RCC 7860 (cell line): Measurements from ENCODE around the gene SLC6A1.
"Not testable (repeated sequence)": the region's sequence is repeated elsewhere in the genome, so short reads cannot be mapped to it uniquely, and the experiment has no call there.

Experiments
- DNase-seq: peaks from one replicate; pipeline ENCODE4 v3.0.0-alpha.2; 2015; ENCODE audit warnings: low spot score
- FAIRE-seq: peaks from 2 replicates; lab custom pipeline; 2012; peaks lifted over from hg19 to GRCh38; lab: Jason Lieb, UNC

SLC6A1 gene

DNA sequence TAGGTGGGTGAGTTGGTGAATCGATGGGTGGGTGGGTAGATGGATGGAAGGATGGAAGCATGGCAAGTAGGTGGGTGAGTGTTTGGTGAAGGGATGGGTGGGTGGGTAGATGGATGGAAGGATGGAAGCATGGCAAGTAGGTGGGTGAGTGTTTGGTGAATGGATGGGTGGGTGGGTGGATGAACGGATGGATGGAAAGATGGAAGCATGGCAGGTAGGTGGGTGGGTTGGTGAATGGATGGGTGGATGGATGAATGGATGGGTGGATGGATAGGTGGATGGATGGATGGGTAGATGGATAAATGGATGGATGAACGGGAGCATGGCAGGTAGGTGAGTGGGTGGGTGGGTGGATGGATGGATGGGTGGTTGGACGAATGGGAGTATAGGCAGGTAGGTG, 65.1 kb downstream of the SLC6A1 start:
- DNase-seq (no peak), FAIRE-seq (no peak)

DNA sequence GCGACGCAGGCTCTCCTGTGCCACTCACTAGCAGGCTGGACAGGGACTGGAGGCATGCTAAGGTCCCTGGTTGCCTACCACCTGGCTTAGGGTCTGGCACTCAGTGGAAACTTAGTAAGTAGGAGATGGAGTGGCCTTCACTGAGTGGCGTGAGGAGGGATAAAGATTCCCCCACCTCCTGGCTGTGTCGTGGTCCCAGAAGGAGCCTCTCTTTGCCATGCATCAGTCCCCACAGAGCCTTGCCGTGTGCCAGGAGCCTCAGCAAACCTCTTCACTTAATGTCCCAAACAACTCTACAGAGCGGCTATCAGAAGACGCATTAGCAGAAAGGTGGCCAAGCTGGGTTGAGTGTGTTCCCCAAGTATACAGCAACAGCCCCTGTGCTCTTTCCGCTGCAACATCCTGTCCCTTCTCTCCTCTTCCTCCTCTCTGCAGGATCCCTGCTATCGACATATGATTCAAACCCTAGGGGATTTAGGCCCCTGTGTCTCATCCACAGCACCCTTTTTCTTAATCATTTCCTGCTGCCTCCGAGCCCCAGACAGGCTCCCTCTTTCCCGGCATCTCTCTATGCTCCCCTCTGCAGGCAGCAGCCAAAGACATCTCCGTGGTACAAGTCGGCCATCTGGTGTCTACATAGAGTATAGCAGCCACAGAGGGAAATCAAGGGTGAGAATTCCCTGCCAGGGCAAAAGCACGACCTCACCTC, 66.7 kb downstream of the SLC6A1 start:
- peak; percentile 54 for DNase-seq
- FAIRE-seq = no peak

DNA sequence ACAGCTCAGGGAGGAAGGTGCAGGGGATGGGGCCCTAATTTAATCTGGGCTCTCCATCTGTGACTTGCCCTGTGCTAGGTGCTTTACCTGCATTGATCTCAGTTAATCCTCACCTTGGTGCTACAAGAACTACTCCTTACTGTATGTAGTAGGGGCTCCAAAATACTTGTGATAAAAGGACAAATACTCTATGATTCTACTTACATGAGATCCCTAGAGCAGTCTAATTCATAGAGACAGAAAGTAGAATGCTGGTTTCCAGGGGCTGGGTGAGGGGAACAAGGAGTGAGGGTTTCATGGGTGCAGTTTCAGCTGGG, 67.2 kb downstream of the SLC6A1 start:
- FAIRE-seq (no peak), DNase-seq (no peak)

DNA sequence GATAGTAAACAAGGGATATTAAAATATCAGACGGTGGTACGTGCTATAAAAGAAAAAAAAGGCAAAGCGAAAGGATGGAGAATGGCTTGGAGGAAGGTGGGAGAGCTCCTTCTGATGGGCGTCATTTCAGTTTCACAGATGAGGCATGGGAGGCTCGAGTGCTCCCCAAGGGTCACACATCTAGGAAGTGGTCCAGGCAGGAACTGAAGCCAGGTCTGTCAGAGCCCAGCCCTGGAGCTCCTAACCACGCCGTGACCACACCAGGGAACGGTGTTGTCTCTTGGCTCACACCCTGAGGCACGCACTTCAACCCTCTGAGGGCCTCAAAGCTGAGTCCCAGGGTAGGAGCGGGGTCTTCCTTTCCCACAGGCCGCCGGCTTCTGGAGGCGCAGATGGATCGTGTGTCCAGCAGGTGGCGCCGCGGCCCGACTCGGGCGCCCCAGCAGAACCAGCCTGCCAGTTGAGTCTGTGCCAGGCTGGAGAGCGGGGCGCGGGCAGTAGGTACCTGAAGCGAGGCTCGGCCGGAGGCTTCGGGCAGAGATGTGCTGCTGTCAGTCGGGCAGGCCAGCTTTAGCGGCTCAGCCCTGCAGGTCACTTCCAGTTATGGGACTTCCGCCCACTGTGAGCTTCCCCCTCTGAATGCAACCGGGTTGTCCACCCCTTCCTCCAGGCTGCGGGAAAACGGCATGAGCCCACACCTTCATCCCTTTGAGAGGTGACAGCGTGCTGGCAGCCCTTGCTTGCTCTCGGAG, 68.1 kb downstream of the SLC6A1 start:
- FAIRE-seq = no peak
- DNase-seq = peak; percentile 41

DNA sequence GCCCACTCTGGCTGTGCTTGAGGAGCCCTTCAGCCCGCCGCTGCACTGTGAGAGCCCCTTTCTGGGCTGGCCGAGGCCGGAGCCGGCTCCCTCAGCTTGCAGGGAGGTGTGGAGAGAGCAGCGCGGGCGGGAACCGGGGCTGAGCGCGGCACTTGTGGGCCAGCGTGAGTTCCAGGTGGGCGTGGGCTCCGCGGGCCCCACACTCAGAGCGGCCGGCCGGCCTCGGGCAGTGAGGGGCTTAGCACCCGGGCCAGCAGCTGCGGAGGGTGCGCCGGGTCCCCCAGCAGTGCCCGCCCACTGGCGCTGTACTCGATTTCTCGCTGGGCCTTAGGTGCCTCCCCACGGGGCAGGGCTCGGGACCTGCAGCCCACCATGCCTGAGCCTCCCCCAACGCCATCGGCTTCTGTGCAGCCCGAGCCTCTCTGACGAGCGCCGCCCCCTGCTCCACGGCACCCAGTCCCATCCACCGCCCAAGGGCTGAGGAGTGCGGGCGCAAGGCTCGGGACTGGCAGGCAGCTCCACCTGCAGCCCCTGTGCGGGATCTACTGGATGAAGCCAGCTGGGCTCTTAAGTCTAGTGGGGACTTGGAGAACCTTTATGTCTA, 68.8 kb downstream of the SLC6A1 start:
- DNase-seq = not testable (repeated sequence)

DNA sequence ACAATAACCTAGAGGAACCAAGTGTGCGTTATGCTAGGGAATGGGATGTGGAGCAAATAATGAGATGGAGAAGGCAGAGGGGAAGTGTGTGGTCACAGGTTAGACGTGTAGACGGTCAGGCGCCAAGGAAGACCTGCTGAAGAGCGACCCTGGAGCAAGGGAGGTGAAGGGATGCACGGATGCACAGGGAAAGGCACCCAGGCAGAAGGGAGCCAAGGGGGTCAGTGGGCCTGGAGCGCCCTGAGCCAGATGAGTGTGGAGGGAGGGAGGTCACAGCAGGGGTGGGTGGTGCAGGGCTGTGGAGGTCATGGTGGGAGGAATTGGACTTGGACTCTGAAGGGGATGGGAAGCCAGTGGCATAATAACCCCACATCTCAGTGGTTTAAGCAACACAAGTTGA, 70.2 kb downstream of the SLC6A1 start:
- no peak for FAIRE-seq
- DNase-seq = no peak

More for the DNA sequence above, 68.8 kb downstream of the SLC6A1 start:
- not testable (repeated sequence) for FAIRE-seq

DNA sequence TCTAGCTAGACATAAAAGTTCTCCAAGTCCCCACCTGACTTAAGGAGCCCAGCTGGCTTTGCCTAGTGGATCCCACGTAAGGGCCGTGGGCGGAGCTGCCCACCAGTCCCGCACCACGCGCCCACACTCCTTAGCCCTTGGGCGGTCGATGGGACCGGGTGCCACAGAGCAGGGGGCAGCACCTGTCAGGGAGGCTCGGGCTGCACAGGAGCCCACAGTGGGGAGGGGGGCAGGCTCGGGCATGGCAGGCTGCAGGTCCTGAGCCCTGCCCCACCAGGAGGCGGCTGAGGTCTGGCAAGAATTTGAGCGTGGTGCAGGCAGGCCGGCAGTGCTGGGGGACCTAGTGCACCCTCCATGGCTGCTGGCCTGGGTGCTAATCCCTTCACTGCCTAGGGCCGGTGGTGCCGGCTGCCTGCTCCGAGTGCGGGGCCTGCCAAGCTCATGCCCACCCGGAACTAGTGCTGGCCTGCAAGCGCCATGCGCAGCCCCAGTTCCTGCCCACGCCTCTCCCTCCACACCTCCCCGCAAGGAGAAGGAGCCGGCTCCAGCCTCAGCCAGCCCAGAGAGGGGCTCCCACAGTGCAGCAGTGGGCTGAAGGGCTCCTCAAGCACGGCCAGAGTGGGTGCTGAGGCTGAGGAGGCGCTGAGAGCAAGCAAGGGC, 78.7 kb downstream of the SLC6A1 start:
- FAIRE-seq = no peak
- DNase-seq = no peak

DNA sequence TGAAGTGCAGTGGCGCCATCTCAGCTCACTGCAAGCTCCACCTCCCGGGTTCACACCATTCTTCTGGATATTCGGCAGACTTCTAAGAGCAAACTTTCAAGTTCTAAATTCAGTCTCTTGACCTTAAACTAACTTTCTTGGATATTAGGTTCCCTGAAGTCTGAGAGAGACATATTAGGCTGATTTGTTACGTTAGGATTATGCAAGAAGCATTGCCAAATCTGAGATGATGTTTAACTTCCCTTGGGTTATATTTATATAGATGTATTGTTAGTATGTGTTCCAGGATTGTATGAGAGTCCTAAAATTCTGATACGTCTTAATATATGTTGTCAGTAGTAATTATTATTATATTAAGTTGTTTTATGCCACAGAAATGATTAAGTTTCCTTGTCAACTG, 80.1 kb downstream of the SLC6A1 start:
- no peak for DNase-seq
- FAIRE-seq = no peak

DNA sequence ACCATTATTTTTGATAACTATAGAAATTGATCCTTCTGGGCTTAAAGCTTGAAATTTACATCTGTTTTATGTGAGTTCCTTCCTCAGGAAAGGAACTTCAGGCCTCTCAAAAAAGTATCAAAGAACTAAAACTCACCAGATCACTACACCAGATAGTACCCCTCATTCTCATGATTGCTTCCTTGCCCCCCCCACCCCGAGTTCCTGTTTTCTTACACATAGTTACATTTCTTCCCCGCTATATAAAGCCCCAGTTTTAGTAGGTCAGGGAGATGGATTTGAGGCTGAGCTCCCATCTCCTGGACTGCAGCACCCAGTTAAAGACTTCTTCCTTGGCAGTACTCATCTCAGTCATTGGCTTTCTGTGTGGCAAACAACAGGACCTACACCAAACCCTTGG, 81.5 kb downstream of the SLC6A1 start:
- no peak for FAIRE-seq
- DNase-seq = no peak

DNA sequence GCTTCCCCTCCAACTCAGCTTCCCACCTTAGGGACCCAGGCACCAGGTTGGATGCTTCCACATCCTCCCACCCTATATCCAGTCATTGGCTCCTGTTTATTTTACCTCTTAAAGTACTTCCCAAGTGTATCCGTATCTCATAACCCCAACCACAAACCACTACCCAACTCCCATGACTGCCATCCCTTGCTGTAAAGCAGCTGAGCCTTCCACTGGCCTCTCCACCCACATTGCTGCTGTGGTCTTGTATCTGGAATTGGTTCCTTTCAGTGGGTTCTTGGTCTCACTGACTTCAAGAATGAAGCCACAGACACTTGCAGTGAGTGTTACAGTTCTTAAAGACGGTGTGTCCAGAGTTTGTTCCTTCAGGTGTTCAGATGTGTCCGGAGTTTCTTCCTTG, 81.9 kb downstream of the SLC6A1 start:
- FAIRE-seq (no peak), DNase-seq (no peak)

DNA sequence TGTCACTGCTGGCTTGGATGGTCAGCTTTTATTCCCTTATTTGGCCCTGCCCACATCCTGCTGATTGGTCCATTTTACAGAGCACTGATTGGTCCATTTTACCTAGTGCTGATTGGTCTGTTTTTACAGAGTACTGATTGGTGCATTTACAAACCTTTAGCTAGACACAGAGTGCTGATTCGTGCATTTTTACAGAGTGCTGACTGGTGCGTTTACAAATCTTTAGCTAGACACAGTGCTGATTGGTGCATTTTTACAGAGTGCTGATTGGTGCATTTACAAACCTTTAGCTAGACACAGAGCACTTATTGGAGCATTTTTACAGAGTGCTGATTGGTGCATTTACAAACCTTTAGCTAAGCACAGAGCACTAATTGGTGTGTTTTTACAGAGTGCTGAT, 82.6 kb downstream of the SLC6A1 start:
- not testable (repeated sequence) for DNase-seq, FAIRE-seq

DNA sequence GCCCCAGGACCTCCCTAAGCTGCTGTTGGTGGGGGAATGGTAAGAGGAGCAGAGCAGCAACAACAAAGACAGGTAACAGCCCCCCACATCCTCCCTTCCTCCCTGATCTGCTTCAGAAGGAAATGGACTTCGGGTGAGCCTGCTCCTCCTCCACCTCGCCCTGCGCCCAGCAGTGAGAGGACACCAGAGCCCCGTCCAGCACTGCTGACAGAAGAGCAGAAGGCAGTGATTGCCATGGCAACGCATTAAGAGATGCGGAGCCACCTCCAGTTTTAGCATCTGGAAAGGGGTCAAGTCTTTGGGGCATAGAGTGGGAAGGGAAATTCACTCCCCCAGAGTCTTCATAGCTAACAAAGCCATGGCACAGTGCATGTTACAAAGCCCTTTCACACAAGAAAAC, 84.2 kb downstream of the SLC6A1 start:
- FAIRE-seq (no peak), DNase-seq (no peak)

DNA sequence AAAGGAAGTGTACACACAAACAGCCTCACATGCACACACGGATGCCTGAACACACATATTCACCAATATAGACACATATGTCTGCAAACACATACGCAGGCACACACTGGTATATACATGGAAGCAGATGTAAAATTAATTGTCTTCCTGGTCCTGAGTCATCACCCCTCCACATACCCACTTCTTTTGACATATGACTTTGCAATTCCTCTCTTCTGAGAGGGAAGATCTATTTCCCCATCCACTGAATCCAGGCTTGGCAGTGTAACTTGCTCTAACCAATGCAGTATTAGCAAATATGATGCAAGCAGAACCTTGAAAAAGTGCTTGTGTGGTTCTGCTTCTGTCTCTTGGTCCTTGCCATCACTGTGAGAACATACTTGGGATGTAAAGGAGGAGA, 84.9 kb downstream of the SLC6A1 start:
- FAIRE-seq (no peak), DNase-seq (no peak)

DNA sequence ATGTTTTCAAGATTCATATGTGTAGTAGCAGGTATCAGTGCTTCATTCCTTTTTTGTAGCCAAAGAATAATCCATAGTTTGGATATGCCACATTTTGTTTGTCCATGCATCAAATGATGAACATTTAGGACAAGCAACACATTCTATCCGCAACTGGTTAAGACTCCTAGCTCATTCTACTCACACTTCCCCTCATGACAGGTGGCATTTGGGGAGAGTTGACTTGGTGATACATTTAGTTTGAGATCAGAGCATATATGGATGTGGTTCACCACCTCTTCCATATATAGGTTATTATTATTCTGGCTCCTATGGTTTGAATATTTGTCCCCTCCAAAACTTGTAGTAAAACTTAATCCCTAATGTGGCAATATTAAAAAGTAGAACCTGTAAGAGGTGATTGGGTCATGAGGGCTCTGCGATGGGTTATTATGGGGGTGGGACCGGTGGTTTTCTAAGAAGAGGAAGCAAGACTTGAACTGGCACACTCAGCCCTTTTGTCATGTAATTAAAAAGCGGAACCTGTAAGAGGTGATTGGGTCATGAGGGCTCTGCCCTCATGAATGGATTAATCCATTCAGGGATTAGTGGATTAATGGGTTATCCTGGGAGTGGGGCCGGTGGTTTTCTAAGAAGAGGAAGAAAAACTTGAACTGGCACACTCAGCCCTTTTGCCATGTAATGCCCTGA, 86.4 kb downstream of the SLC6A1 start:
- no peak for DNase-seq
- no peak for FAIRE-seq

DNA sequence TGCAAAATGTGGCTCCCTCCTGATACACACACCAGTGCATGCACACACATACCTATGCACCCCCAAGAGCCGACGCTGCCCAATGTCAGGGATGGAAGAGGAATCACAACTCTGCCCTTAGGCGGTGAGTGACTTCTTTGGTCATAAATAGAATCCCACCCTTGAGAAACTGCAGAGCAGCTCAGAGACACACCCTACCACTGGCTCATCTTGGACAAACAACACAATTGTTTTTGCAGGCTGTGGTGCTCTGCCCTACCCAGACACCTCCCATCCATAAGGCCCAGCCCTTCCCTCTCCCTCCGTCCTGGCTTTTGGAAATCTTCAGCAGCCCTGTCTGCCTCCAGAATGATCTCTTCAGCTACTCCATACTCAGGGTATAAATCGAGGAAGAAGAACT, 87.9 kb downstream of the SLC6A1 start:
- DNase-seq (no peak), FAIRE-seq (no peak)

DNA sequence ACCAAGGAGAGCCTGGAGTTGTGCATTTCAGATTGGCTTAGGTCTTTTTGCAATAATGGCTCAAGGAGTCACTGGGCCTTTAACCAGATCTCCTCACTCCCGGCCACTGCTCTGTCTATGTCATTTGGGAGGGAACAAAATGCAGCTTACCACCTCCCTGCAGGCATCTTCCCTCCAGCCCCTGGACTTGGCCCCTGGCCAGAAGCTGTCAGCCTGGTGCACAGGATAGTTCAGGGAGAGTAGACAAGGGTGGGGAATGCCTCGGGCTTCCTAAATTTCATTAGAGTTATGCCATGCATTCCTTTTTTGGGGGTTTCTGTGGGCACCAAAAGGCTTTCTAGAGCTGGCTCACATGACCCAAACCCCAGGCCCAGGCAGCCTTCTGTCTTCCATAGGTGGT, 91.5 kb downstream of the SLC6A1 start:
- no peak for DNase-seq
- FAIRE-seq = no peak

DNA sequence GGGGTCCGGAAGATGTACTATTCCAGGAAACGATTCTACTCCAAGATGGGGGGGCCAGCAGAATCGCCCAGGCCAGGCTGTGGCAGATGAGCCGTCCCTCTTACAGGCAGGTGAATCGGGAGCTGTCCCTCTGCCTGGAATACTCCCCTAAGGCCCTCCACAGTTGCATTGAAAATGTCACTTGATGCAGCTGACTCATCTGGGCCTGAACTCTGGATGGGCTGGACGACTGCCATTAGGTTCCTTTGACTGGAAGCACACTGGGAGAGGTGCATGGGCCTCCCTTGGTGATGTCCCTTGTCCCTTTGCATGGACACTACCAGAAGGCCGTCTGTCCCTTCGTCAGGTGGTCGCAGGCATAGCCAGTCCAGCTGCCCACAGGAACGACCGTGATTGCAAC, 92.1 kb downstream of the SLC6A1 start:
- no peak for FAIRE-seq
- no peak for DNase-seq

DNA sequence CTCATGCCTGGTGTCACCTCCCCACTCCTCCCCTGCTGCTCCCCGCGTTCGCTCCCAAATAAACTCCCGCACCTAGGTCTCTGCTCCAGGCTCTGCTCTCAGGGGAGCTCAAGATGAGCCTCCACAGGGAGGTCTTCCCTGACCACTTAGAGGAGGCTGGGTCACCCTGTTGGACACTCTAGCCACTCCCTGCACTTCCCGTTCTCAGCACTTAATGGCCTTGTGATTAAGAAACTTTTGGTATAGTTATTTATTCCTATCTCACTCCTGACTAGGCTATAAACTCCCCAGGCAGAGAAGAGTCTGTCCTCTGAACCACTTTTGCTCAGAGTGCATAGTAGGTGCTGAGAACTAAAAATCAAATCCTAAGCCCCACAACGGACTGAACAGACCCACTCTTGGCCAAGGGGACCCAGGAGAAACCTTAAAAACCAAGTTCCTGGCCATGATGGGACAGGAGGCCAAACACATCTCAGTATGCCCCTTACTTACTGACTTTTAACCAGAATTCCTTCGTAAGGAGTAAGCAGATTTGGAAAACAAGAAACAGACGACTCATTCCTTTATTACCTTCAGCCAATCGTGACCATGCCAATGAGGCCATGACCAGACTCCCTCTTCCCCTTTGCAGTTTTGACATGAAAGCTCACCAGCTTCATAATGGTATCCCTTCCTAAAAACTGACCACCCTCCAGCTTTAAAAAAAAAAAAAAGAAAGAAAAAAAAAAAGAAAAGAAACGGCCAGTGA, 92.7 kb downstream of the SLC6A1 start:
- FAIRE-seq (no peak), DNase-seq (no peak)

DNA sequence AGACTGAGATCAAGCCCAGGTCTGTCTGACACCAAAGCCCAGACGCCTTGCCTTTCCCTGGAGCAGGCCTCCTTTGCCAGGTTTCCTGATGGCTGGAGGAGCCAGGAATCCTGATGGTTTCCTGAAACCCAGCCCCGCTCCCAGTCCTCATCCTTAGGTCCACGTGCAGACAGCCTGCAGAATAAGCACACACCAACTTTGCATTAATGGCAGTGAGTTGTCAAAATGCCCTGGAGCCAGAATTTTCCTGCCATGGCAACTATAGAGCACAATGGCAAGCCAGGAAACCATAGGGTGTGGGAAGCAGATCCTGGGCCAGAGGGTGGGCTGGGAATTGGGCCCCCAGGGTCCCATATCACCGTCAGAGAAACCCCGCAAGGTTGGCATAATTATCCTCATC, 94.3 kb downstream of the SLC6A1 start:
- DNase-seq (no peak), FAIRE-seq (no peak)

DNA sequence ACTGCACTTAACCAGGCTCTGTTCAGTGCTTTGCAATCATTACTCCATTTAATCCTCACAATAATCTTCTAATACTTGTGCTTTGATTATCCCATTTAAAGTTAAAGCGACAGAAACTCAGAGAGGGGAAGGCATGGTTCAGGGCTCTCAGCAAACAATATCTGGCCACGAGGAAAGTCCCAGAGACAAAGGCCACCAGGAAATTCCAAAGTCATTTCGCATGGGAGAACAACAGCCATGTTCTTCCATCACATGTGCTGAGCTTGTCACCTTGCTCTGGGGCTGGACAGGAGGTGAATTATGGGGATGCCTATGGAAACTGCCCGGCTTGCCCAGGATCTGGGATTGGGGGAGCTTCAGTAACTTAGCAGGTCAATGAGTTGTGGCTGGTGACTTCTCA, 95.5 kb downstream of the SLC6A1 start:
- DNase-seq (peak; percentile 8), FAIRE-seq (no peak)

DNA sequence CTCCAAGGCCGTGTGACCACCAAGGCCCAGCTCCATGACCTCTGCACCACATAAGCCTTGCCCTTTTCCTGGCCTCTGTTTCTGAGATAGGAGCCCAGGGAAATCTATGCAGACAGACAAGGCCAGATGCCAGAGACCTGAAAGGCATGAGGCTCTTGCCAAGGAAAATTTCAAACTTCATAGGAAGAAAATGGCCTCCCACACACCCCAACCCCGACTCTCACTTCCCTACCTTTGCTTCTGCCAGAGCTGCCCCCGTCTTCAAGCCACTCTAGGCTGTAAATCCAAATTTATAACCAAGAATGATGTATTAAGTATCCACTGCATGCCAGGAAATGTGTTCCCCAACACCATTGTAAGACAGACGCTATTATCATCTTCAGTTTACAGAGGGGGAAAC, 96.3 kb downstream of the SLC6A1 start:
- FAIRE-seq (no peak), DNase-seq (no peak)
